ENCODE measurements around the gene PDZD2.

The PDZD2 gene

GRCh38 chr5:31913808-31914207 lies 274.9 kb downstream of the PDZD2 start:
- TF ChIP-seq, protein P1, sequence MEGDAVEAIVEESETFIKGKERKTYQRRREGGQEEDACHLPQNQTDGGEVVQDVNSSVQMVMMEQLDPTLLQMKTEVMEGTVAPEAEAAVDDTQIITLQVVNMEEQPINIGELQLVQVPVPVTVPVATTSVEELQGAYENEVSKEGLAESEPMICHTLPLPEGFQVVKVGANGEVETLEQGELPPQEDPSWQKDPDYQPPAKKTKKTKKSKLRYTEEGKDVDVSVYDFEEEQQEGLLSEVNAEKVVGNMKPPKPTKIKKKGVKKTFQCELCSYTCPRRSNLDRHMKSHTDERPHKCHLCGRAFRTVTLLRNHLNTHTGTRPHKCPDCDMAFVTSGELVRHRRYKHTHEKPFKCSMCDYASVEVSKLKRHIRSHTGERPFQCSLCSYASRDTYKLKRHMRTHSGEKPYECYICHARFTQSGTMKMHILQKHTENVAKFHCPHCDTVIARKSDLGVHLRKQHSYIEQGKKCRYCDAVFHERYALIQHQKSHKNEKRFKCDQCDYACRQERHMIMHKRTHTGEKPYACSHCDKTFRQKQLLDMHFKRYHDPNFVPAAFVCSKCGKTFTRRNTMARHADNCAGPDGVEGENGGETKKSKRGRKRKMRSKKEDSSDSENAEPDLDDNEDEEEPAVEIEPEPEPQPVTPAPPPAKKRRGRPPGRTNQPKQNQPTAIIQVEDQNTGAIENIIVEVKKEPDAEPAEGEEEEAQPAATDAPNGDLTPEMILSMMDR (IDR thresholded peaks at IDR 0.05; ENCODE audit: control insufficient read depth, extremely low read depth, insufficient read depth), result no peak
- DNase-seq (ENCODE audit: low read depth), result no peak
- no peak overlapping the region for H3K4me3 ChIP-seq (ENCODE audit: low read depth, low read length)

DNA sequence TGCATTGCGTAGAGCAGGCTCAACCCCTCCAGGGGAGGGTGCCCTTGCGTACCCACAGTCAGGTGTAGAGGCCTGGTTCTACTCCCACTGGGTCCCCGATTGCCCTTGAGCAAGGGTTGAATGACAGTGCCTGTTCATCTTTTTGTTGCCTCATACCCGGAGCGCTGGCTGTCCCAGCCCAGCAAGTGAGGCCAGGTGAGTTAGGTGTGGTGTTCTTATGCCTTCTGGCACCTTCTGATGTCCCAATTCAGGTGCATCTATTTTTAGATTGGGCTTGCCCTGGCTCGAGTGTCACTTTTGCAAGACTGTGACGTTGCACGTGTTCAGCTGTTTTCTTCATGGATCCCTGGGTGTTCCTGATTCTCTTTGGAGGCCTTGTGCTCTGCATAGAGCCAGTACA lies 277.4 kb downstream of the PDZD2 start:
- no peak for DNase-seq (ENCODE audit: low read depth)
- TF ChIP-seq, protein P1 (IDR thresholded peaks at IDR 0.05; ENCODE audit: control insufficient read depth, extremely low read depth, insufficient read depth), result no peak
- H3K4me3 ChIP-seq (ENCODE audit: low read depth, low read length), result no peak overlapping the region

GRCh38 chr5:31918739-31919138 lies 279.8 kb downstream of the PDZD2 start:
- TF ChIP-seq, protein P1 (IDR thresholded peaks at IDR 0.05; ENCODE audit: control insufficient read depth, extremely low read depth, insufficient read depth), result no peak

GRCh38 chr5:31921852-31922305 lies 282.9 kb downstream of the PDZD2 start:
- TF ChIP-seq, protein P1 (IDR thresholded peaks at IDR 0.05; ENCODE audit: control insufficient read depth, extremely low read depth, insufficient read depth), result no peak
- DNase-seq (ENCODE audit: low read depth), result no peak
- H3K4me3 ChIP-seq (ENCODE audit: low read depth, low read length), result no peak overlapping the region

More at GRCh38 chr5:31918739-31919138, 279.8 kb downstream of the PDZD2 start:
- no peak overlapping the region for H3K4me3 ChIP-seq (ENCODE audit: low read depth, low read length)
- DNase-seq (ENCODE audit: low read depth), result no peak

DNA sequence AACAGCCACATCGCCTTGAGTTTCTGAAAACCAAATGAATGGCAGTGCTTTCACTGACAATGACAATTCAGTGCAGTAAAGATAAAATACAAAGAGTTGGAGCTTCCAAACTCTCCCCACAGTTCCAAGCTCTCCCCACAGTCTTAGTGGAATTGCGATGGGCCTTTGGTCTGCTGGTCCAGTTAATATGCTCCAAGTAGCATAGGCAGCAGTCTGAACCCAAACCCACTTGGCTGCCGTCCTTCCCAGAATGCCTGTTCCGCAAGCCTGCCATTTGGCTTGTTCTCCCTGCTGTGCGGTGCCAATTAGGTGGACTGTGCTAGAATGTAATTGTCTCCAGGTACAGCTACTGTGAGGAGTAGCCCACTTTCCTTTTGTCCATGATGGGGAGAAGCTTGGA lies 285.1 kb downstream of the PDZD2 start:
- TF ChIP-seq, protein P1 (IDR thresholded peaks at IDR 0.05; ENCODE audit: control insufficient read depth, extremely low read depth, insufficient read depth), result no peak
- H3K4me3 ChIP-seq (ENCODE audit: low read depth, low read length), result no peak overlapping the region
- DNase-seq (ENCODE audit: low read depth), result no peak

DNA sequence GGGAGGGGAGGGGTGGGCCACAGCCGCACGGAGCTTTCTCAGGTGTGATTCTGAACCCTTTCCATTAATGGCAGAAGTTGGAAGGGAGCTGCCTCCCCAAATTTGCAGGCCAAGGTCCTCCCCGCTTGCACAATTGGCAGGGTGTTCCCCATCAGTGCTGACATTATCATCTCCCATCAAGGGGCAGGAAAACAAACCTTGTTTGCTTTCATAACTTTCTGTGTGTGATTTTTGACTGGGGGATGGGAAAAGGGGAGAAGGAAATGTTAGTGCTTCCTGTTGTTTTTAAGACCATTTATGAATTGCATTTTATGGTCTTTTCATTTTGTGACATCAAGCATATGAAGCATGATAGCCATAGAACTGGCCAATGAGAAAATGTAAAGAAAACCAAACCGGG lies 292.9 kb downstream of the PDZD2 start:
- TF ChIP-seq, protein P1 (IDR thresholded peaks at IDR 0.05; ENCODE audit: control insufficient read depth, extremely low read depth, insufficient read depth), result no peak
- no peak for DNase-seq (ENCODE audit: low read depth)
- H3K4me3 ChIP-seq (ENCODE audit: low read depth, low read length), result no peak overlapping the region

- no peak overlapping the region for H3K4me3 ChIP-seq (ENCODE audit: low read depth, low read length)
- TF ChIP-seq, protein P1 (IDR thresholded peaks at IDR 0.05; ENCODE audit: control insufficient read depth, extremely low read depth, insufficient read depth), result no peak
- peak; percentile 10 for DNase-seq (ENCODE audit: low read depth)
These were observed 295.2 kb downstream of the PDZD2 start for GRCh38 chr5:31934156-31934555.
